ENCODE results near the gene IGF1R.

DNA sequence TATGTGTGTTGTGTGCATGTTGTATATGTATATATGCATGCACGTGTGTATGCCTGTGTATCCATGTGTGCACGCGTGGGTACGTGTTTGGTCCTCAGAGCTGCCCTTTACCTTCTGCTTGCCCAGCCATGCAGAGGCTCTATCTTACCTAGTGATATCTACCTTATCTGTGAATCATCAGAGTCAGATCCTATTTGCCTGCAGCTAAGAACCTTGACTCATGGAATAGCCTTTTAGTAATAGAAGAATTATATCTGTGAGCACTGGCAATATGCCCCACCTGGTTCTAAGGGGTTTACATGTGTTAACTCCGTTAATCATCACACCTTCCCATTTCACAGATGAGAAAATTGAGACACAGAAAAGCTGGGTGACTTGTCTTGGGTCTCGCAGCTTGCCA lies 348.3 kb downstream of the IGF1R start:
- TF ChIP-seq CTCF (IDR thresholded peaks at IDR 0.05; ENCODE audit: extremely low read depth in 1 of 2, insufficient read depth in 1 of 2, low read depth in 1 of 2, low read length in 2 of 2) (no peak), POLR2A (IDR thresholded peaks at IDR 0.05; ENCODE audit: low read depth, low read length) (no peak), EZH2 (IDR thresholded peaks at IDR 0.05; ENCODE audit: borderline replicate concordance, low read depth, low read length, severe bottlenecking) (no peak), POLR2AphosphoS5 (IDR thresholded peaks at IDR 0.05; ENCODE audit: insufficient read depth, low read depth, low read length) (no peak), JUN (IDR thresholded peaks at IDR 0.05; ENCODE audit: borderline replicate concordance, insufficient read depth, insufficient read length, low read depth) (no peak)
